Peyer's patch (tissue), 4 donors: ENCODE data around the gene SDHD. TPM values are rescaled to one million over a fixed set of nuclear protein-coding genes. Genes with fewer than 3 reads are reported as not detected.
"Not testable (repeated sequence)": the region's sequence is repeated elsewhere in the genome, so short reads cannot be mapped to it uniquely, and the experiment has no call there.

Experiments used
- DNase-seq, 3 donors: peaks; one replicate each; pipeline ENCODE4 v3.0.0-alpha.2; 2017 to 2019
- H3K27ac ChIP-seq, 4 donors: fragments of 200-600 bp; sonication (generic); one replicate each; pipeline ENCODE4 v1.5.1; 2016 to 2019
- H3K27me3 ChIP-seq, 2 donors: fragments of 200-600 bp; sonication (generic); one replicate each; pipeline ENCODE4 v1.5.1; 2019
- H3K36me3 ChIP-seq, 3 donors: fragments of 200-600 bp; sonication (generic); one replicate each; pipeline ENCODE4 v1.5.1; 2016 to 2019
- H3K4me1 ChIP-seq, 4 donors: fragments of 200-600 bp; sonication (generic); one replicate each; pipeline ENCODE4 v1.5.1; 2016 to 2019
- H3K4me3 ChIP-seq, 4 donors: fragments of 200-600 bp; sonication (generic); 1 replicate in 3 of 4; 2 replicates in 1 of 4; pipeline ENCODE4 v1.5.1; 2016 to 2019; ENCODE audit warnings: mild to moderate bottlenecking in 1 of 4
- H3K9me3 ChIP-seq, 4 donors: fragments of 200-600 bp; sonication (generic); one replicate each; pipeline ENCODE4 v1.5.1; 2016 to 2019; ENCODE audit warnings: mild to moderate bottlenecking in 1 of 4
- CTCF ChIP-seq, 6 experiments: fragments of 450-650 bp in 4 of 6; fragments of 200-600 bp in 2 of 6; sonication (generic) in 1 of 6; IDR thresholded peaks; one replicate each; pipeline ENCODE4 v1.5.1; 2017 to 2019; ENCODE audit warnings: antibody characterized with exemption in 6 of 6, mild to moderate bottlenecking in 3 of 6, moderate library complexity in 1 of 6
- POLR2A ChIP-seq, 2 donors: fragments of 450-650 bp; IDR thresholded peaks; one replicate each; pipeline ENCODE4 v1.5.1; 2017; ENCODE audit warnings: antibody characterized with exemption in 2 of 2, mild to moderate bottlenecking in 2 of 2, moderate library complexity in 2 of 2
- total RNA-seq, 4 donors: library from RNA; depleted of rRNA; stranded (reverse); fragments of >200 nt; gene quantifications; one replicate each; pipeline ENCODE4 v1.1.0, GENCODE V29; 2016

The SDHD gene
- total RNA-seq, 4 donors from 2014 or later, result 114 to 290 (median 149) TPM

GRCh38 chr11:112073941-112074811 lies 12.5 kb upstream of the SDHD start, which contains the start of the genes NKAPD1 and PIH1D2:
TSS of gene NKAPD1 (plus strand) at chr11:112074299. CDS start at chr11:112075575, 1,276 bp downstream.
TSS of gene PIH1D2 (minus strand) at chr11:112074017. CDS start at chr11:112073174, 843 bp downstream.
- Histone ChIP-seq H3K4me1 (peaks cover 0 to 18% (median 7%) of the 10 kb centered on the region in 4 donors), H3K4me3 (peak within 1 kb of the TSS; percentile 65 to 84 (median 70)), H3K27ac (peak within 1 kb of the TSS; percentile 70 to 88 (median 80)), H3K36me3 (peaks cover 0 to 32% (median 5%) of the 10 kb centered on the region in 3 donors), H3K9me3 (no peaks in the 10 kb centered on the region), H3K27me3 (no peaks in the 10 kb centered on the region)
- TF ChIP-seq POLR2A (IDR thresholded peaks at IDR 0.05) (no peak), CTCF (IDR thresholded peaks at IDR 0.05) (peak in 2 of 6 experiments; percentile 13 to 19)
- DNase-seq, result peak; percentile 78 to 89 (median 78)

- H3K36me3 ChIP-seq, result peaks cover 0 to 70% (median 3%) of the 10 kb centered on the region in 3 donors
- no peak overlapping the region for H3K27ac ChIP-seq
- peaks cover 0 to 13% (median 7%) of the 10 kb centered on the region in 4 donors for H3K4me1 ChIP-seq
- H3K27me3 ChIP-seq, result no peaks in the 10 kb centered on the region
- no peak for DNase-seq
- H3K4me3 ChIP-seq, result no peak overlapping the region
- TF ChIP-seq POLR2A (IDR thresholded peaks at IDR 0.05), result no peak
- TF ChIP-seq CTCF (IDR thresholded peaks at IDR 0.05), result no peak
- H3K9me3 ChIP-seq, result no peaks in the 10 kb centered on the region
Observed at GRCh38 chr11:112082729-112083128, 3.9 kb upstream of the SDHD start.

- Histone ChIP-seq H3K27ac (peak overlapping the region; percentile 71 to 84 (median 76)), H3K36me3 (peaks cover 0 to 70% (median 0%) of the 10 kb centered on the region in 3 donors), H3K4me3 (peak overlapping the region; percentile 80 to 93 (median 83)), H3K27me3 (no peaks in the 10 kb centered on the region), H3K4me1 (peaks cover 0 to 39% (median 7%) of the 10 kb centered on the region in 4 donors), H3K9me3 (no peaks in the 10 kb centered on the region)
- peak in 1 of 3 donors; percentile 28 for DNase-seq
- TF ChIP-seq CTCF (IDR thresholded peaks at IDR 0.05), result no peak
- no peak for TF ChIP-seq POLR2A (IDR thresholded peaks at IDR 0.05)
Observed at GRCh38 chr11:112085822-112086421, 751 bp upstream of the SDHD start.

GRCh38 chr11:112087212-112087611 lies 539 bp downstream of the SDHD start:
- Histone ChIP-seq H3K9me3 (no peaks in the 10 kb centered on the region), H3K4me3 (peak overlapping the region; percentile 80 to 93 (median 83)), H3K36me3 (peaks cover 0 to 70% (median 0%) of the 10 kb centered on the region in 3 donors), H3K27ac (peak overlapping the region; percentile 71 to 84 (median 76)), H3K4me1 (peaks cover 0 to 39% (median 7%) of the 10 kb centered on the region in 4 donors), H3K27me3 (no peaks in the 10 kb centered on the region)
- DNase-seq, result no peak
- TF ChIP-seq POLR2A (IDR thresholded peaks at IDR 0.05), result no peak

- not testable (repeated sequence) for H3K4me1 ChIP-seq, H3K27me3 ChIP-seq, H3K4me3 ChIP-seq, H3K27ac ChIP-seq, DNase-seq, H3K9me3 ChIP-seq
- peaks cover 0 to 60% (median 0%) of the 10 kb centered on the region in 3 donors for H3K36me3 ChIP-seq
Observed at GRCh38 chr11:112095302-112095701, 8.6 kb downstream of the SDHD start.

- H3K4me1 ChIP-seq, result no peaks in the 10 kb centered on the region
- H3K27ac ChIP-seq, result no peak overlapping the region
- H3K27me3 ChIP-seq, result no peaks in the 10 kb centered on the region
- no peaks in the 10 kb centered on the region for H3K9me3 ChIP-seq
- no peak for TF ChIP-seq POLR2A (IDR thresholded peaks at IDR 0.05)
- no peak for TF ChIP-seq CTCF (IDR thresholded peaks at IDR 0.05)
- no peak overlapping the region for H3K4me3 ChIP-seq
- peaks cover 0 to 51% (median 0%) of the 10 kb centered on the region in 3 donors for H3K36me3 ChIP-seq
- DNase-seq, result no peak
Observed at GRCh38 chr11:112096194-112096593, 9.5 kb downstream of the SDHD start.
